GM21515 (cell line): Measurements from ENCODE around the gene TSSC4.

Source experiments
- ATAC-seq: cut with Tn5 transposase; IDR thresholded peaks from one replicate; pipeline ENCODE4 v1.9.1; 2021; ENCODE audit not compliant: unreplicated experiment

Gene TSSC4

GRCh38 chr11:2398664-2399355 is 1.7 kb upstream of the TSSC4 start:
- no peak for ATAC-seq

- ATAC-seq = peak; percentile 1
Observed at GRCh38 chr11:2399488-2400068, 972 bp upstream of the TSSC4 start.

- peak; percentile 5 for ATAC-seq
Observed at GRCh38 chr11:2400762-2401435, 349 bp downstream of the TSSC4 start.

GRCh38 chr11:2401436-2401984 is 960 bp downstream of the TSSC4 start:
- no peak for ATAC-seq

- ATAC-seq = no peak
Observed at GRCh38 chr11:2402106-2402505, 1.6 kb downstream of the TSSC4 start.

- no peak for ATAC-seq
Observed at GRCh38 chr11:2402890-2403645, 2.5 kb downstream of the TSSC4 start.

GRCh38 chr11:2404735-2405196 is 4.2 kb downstream of the TSSC4 start:
- ATAC-seq = no peak

GRCh38 chr11:2406451-2406850 is 5.9 kb downstream of the TSSC4 start:
- no peak for ATAC-seq

- ATAC-seq = no peak
Observed at GRCh38 chr11:2406878-2407410, 6.4 kb downstream of the TSSC4 start.

- no peak for ATAC-seq
Observed at GRCh38 chr11:2408671-2409070, 8.1 kb downstream of the TSSC4 start.

GRCh38 chr11:2409126-2409525 is 8.6 kb downstream of the TSSC4 start:
- ATAC-seq = no peak

- ATAC-seq = no peak
Observed at GRCh38 chr11:2409611-2410468, 9.3 kb downstream of the TSSC4 start.

- ATAC-seq = no peak
Observed at GRCh38 chr11:2410616-2411015, 10.1 kb downstream of the TSSC4 start.

GRCh38 chr11:2411446-2412305 is 11.1 kb downstream of the TSSC4 start:
- ATAC-seq = no peak

- ATAC-seq = no peak
Observed at GRCh38 chr11:2412323-2412722, 11.8 kb downstream of the TSSC4 start.

GRCh38 chr11:2413742-2414579 is 13.4 kb downstream of the TSSC4 start:
- no peak for ATAC-seq

GRCh38 chr11:2414616-2415015 is 14.1 kb downstream of the TSSC4 start:
- no peak for ATAC-seq

GRCh38 chr11:2415171-2415570 is 14.6 kb downstream of the TSSC4 start:
- no peak for ATAC-seq
